Muscle of leg (tissue), 11 donors: ENCODE data around the gene RPP40. TPM values are rescaled to one million over a fixed set of nuclear protein-coding genes. Genes with fewer than 3 reads are reported as not detected.
"Not testable (repeated sequence)": the region's sequence is repeated elsewhere in the genome, so short reads cannot be mapped to it uniquely, and the experiment has no call there.

Source experiments
- DNase-seq: peaks from one replicate; pipeline ENCODE4 v3.0.0; 2013
- H3K27ac ChIP-seq: one replicate; pipeline ENCODE4 v1.5.1; 2013; ENCODE audit warnings: mild to moderate bottlenecking, low read length, control low read depth
- H3K27me3 ChIP-seq: one replicate; pipeline ENCODE4 v1.6.1; 2013; ENCODE audit warnings: low read length; ENCODE audit not compliant: control insufficient read depth, insufficient read depth
- H3K36me3 ChIP-seq: one replicate; pipeline ENCODE4 v1.6.1; 2013; ENCODE audit warnings: low read length; ENCODE audit not compliant: control insufficient read depth, insufficient read depth
- H3K4me1 ChIP-seq: one replicate; pipeline ENCODE4 v1.6.1; 2013; ENCODE audit warnings: low read length; ENCODE audit not compliant: control insufficient read depth, insufficient read depth
- H3K4me3 ChIP-seq: one replicate; pipeline ENCODE4 v1.5.1; 2013; ENCODE audit warnings: low read length, control low read depth
- H3K9me3 ChIP-seq: replicated peaks from 2 replicates; pipeline ENCODE4 v1.6.1; 2013; ENCODE audit warnings: low read depth, low read length; ENCODE audit not compliant: control insufficient read depth
- WGBS: methylation state at CpG from one replicate; pipeline ENCODE4 v1.1.5; 2013; ENCODE audit warnings: missing lambda C conversion rate; ENCODE audit not compliant: insufficient coverage; 5-methylcytosine and 5-hydroxymethylcytosine counted together
- polyA plus RNA-seq, 8 donors: library from polyadenylated mRNA; unstranded; fragments of 120-200 nt; gene quantifications; one replicate each; pipeline versions ENCODE4 v1.2.1 to v1.2.3, GENCODE V29; 2013; ENCODE audit warnings: inconsistent platforms in 1 of 8, low replicate concordance in 1 of 8; ENCODE audit not compliant: insufficient read length in 8 of 8, insufficient read depth in 1 of 8
- total RNA-seq: library from RNA; stranded (reverse); fragments of 120-200 nt; gene quantifications from one replicate; pipeline ENCODE4 v1.2.4, GENCODE V29; 2013

The RPP40 gene
- total and polyA plus RNA-seq, 9 donors = 10.0 to 17.2 (median 13.2) TPM

- no peaks in the 10 kb centered on the region for H3K36me3 ChIP-seq
- H3K4me1 ChIP-seq = peaks cover 10% of the 10 kb centered on the region
- H3K4me3 ChIP-seq = peak overlapping the region; percentile 63
- H3K9me3 ChIP-seq = no peaks in the 10 kb centered on the region
- 1% methylated on average over 27 of the region's 35 CpGs for WGBS
- peak overlapping the region; percentile 89 for H3K27ac ChIP-seq
- DNase-seq = peak; percentile 86
- H3K27me3 ChIP-seq = no peaks in the 10 kb centered on the region
These were observed 22.3 kb upstream of the RPP40 start for GRCh38 chr6:5025911-5026819.

DNA sequence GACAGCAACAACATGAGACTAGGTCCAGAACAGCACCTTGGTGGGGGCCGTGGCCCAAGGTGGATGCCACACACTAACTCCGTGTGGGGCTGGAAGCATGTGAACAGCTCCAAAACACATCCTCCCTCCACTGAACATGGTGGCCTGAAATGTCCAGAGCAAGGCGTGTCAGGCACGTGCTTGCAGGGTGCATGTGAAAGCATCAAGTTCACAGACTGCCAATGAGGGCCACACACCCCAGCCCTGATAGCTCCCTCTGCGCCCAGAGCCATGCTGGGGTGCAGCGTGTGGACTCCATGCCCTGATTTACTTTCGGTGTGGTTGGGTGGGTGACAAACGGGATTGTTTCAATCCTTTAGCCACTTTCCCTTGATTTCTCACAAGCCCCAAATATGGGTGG lies 20.1 kb upstream of the RPP40 start:
- 93% methylated on average over 5 of the region's 8 CpGs for WGBS
- H3K4me3 ChIP-seq = no peak overlapping the region

GRCh38 chr6:5020142-5020541 lies 16.3 kb upstream of the RPP40 start:
- Histone ChIP-seq H3K4me3 (no peak overlapping the region), H3K27me3 (no peaks in the 10 kb centered on the region), H3K36me3 (no peaks in the 10 kb centered on the region), H3K27ac (no peak overlapping the region), H3K4me1 (no peaks in the 10 kb centered on the region), H3K9me3 (no peaks in the 10 kb centered on the region)
- DNase-seq = no peak
- 78% methylated on average over 7 of the region's 8 CpGs for WGBS

More for the DNA sequence above, 20.1 kb upstream of the RPP40 start:
- no peak for DNase-seq
- no peaks in the 10 kb centered on the region for H3K9me3 ChIP-seq
- no peaks in the 10 kb centered on the region for H3K27me3 ChIP-seq
- H3K36me3 ChIP-seq = no peaks in the 10 kb centered on the region
- no peak overlapping the region for H3K27ac ChIP-seq
- H3K4me1 ChIP-seq = peaks cover 10% of the 10 kb centered on the region

DNA sequence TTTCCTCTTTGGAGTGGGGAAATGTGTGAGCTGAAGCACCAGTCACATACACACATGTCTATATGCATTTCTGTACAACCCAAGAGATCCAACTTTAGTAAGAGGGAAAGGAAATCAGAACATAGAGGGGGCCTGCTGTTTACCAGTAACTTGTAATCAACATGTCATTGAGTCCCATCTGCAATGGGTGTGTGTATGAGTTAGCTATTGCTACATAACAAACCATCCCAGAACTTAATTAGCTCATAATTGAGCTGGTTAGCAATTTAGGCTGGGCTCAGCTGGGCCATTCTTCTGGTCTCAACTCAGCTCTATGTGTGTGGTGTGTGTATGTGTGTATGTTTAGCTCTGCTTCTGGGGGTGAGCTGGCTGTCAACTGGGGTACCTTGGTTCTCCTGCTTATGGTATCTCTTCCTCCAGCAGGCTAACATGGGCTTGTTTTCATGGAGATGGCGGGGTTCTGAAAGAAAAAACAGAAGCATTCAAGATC lies 10.3 kb upstream of the RPP40 start:
- no peak overlapping the region for H3K27ac ChIP-seq
- H3K27me3 ChIP-seq = no peaks in the 10 kb centered on the region
- no peak overlapping the region for H3K4me3 ChIP-seq
- DNase-seq = no peak
- WGBS = no CpG with 5 or more reads among the region's 1 CpG
- H3K9me3 ChIP-seq = peaks cover 2% of the 10 kb centered on the region
- H3K4me1 ChIP-seq = no peaks in the 10 kb centered on the region
- no peaks in the 10 kb centered on the region for H3K36me3 ChIP-seq

- H3K27me3 ChIP-seq = no peaks in the 10 kb centered on the region
- no peak overlapping the region for H3K4me3 ChIP-seq
- H3K4me1 ChIP-seq = no peaks in the 10 kb centered on the region
- peaks cover 2% of the 10 kb centered on the region for H3K9me3 ChIP-seq
- peak; percentile 74 for DNase-seq
- H3K36me3 ChIP-seq = no peaks in the 10 kb centered on the region
- no CpG with 5 or more reads among the region's 2 CpGs for WGBS
- no peak overlapping the region for H3K27ac ChIP-seq
These were observed 8.7 kb upstream of the RPP40 start for GRCh38 chr6:5012519-5012918.

DNA sequence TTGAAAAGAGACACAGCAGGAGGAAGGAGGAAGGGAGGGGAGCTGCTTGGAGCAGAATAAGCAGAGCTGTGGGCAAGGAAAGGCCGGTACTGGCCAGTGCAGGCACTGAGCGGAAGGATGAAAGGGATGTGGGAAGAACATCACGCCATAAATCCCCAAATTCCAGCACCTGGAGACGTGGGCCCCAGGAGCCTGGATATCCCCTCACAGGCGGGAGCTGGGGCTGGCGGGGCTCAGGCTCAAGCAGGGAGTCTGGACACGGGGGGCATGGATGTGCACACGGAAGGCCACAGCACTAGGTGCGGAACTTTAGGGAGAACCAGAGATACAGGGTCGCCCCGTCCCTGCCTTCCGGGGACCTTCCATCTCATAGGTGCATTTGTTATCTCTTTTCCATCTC lies 7.5 kb upstream of the RPP40 start:
- Histone ChIP-seq H3K36me3 (no peaks in the 10 kb centered on the region), H3K4me1 (no peaks in the 10 kb centered on the region), H3K9me3 (peaks cover 2% of the 10 kb centered on the region), H3K27me3 (no peaks in the 10 kb centered on the region), H3K4me3 (no peak overlapping the region), H3K27ac (no peak overlapping the region)
- no peak for DNase-seq
- 72% methylated on average over 6 of the region's 12 CpGs for WGBS

GRCh38 chr6:5007531-5007930 lies 3.7 kb upstream of the RPP40 start:
- H3K4me3 ChIP-seq = no peak overlapping the region
- H3K36me3 ChIP-seq = no peaks in the 10 kb centered on the region
- no peaks in the 10 kb centered on the region for H3K9me3 ChIP-seq
- peaks cover 10% of the 10 kb centered on the region for H3K4me1 ChIP-seq
- DNase-seq = no peak
- H3K27me3 ChIP-seq = no peaks in the 10 kb centered on the region
- H3K27ac ChIP-seq = peak overlapping the region; percentile 7
- 76% methylated on average over 2 of the region's 3 CpGs for WGBS

GRCh38 chr6:5006222-5006621 lies 2.4 kb upstream of the RPP40 start:
- 81% methylated on average over 6 of the region's 6 CpGs for WGBS
- no peak for DNase-seq
- Histone ChIP-seq H3K27ac (no peak overlapping the region), H3K9me3 (no peaks in the 10 kb centered on the region), H3K4me3 (no peak overlapping the region), H3K36me3 (peaks cover 7% of the 10 kb centered on the region), H3K4me1 (peaks cover 10% of the 10 kb centered on the region), H3K27me3 (no peaks in the 10 kb centered on the region)

GRCh38 chr6:5005038-5005433 lies 1.2 kb upstream of the RPP40 start:
- H3K27me3 ChIP-seq, H3K27ac ChIP-seq, DNase-seq, H3K9me3 ChIP-seq, H3K4me3 ChIP-seq: not testable (repeated sequence)
- WGBS = 100% methylated on average over 2 of the region's 5 CpGs
- Histone ChIP-seq H3K36me3 (peaks cover 12% of the 10 kb centered on the region), H3K4me1 (peaks cover 10% of the 10 kb centered on the region)

DNA sequence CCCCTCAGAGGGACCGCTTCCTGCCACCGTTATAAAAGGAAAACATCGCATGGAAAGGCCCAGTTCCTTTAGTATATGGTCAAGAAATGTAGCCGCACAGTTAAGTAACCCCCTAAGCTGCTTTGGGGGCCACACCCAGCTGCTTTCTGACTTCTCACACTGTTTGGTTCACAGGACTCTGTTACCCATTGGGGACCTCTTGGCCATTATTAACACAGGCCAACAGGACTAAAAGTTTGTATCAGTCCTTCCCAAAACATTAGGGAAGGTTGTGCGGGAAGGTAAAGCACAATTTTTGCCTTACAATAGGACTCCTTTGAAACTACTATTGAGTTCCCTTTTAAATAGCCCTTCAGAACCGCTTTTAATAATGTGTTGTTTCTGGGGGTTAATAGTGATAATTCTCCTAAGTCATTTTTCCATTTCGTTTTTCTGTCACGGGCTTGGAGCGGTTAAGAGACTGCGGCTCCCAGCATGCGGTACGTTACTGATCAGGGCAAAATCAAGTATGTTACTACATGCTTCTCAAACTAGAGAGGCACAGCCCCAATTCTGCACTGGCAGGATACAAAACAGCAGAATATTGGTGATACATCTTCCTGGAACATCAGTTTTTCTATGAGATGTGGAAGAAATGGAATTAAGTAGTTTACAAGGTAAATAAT lies 668 bp upstream of the RPP40 start:
- WGBS = 0% methylated on average over 4 of the region's 12 CpGs
- DNase-seq = peak; percentile 26
- peak overlapping the region; percentile 79 for H3K4me3 ChIP-seq

More for the DNA sequence above, 668 bp upstream of the RPP40 start:
- Histone ChIP-seq H3K27ac (peak overlapping the region; percentile 97), H3K4me1 (peaks cover 10% of the 10 kb centered on the region), H3K27me3 (no peaks in the 10 kb centered on the region), H3K9me3 (no peaks in the 10 kb centered on the region), H3K36me3 (peaks cover 12% of the 10 kb centered on the region)
